HEK293 (cell line): Measurements from ENCODE around the gene KRTAP21-1.

Experiments used
- CTCF ChIA-PET: fragments of 350-600 bp; formaldehyde crosslinking; extraction: SDS; loops from one replicate; lab custom pipeline; 2021; ENCODE audit warnings: antibody characterized with exemption; lab: Yijun Ruan, JAX
- POLR2A ChIA-PET: fragments of 300-600 bp; formaldehyde crosslinking; extraction: SDS; loops from one replicate; lab custom pipeline; 2020; ENCODE audit warnings: antibody characterized with exemption, inconsistent platforms; lab: Yijun Ruan, JAX
- H3K27ac ChIP-seq: fragments of 200-500 bp; sonication (Bioruptor generic); 2 replicates; pipeline ENCODE4 v1.5.1; 2014; ENCODE audit warnings: low read depth, low read length, control low read depth, inconsistent platforms; ENCODE audit errors: extremely low read depth
- H3K36me3 ChIP-seq, 2 experiments: fragments of 200-500 bp in 1 of 2; sonication (Bioruptor generic) in 1 of 2; 1 replicate in 1 of 2; 2 replicates in 1 of 2; pipeline ENCODE4 v1.5.1; 2014 to 2017; ENCODE audit warnings: inconsistent platforms in 2 of 2, low read length in 2 of 2; ENCODE audit not compliant: control insufficient read depth in 2 of 2, insufficient read depth in 1 of 2
- H3K4me1 ChIP-seq: fragments of 200-500 bp; sonication (Bioruptor generic); 2 replicates; pipeline ENCODE4 v1.5.1; 2014; ENCODE audit warnings: mild to moderate bottlenecking, low read length, inconsistent platforms; ENCODE audit not compliant: control insufficient read depth, insufficient read depth
- H3K4me3 ChIP-seq: 2 replicates; pipeline ENCODE4 v1.5.1; 2011; ENCODE audit warnings: low read depth, mild to moderate bottlenecking, control low read depth, low read length, moderate library complexity
- H3K9me3 ChIP-seq: fragments of 200-500 bp; sonication (Bioruptor generic); 2 replicates; pipeline ENCODE4 v1.5.1; 2014; ENCODE audit warnings: low read depth, low read length, inconsistent platforms; ENCODE audit not compliant: control insufficient read depth, insufficient read depth
- BCL11B ChIP-seq: fragments of 450-650 bp; formaldehyde crosslinking; IDR thresholded peaks from 2 replicates; pipeline ENCODE4 v1.5.1; 2016; ENCODE audit warnings: low read depth, missing biosample characterization, missing genetic modification characterization
- GLI2 ChIP-seq: fragments of 450-650 bp; formaldehyde crosslinking; IDR thresholded peaks from 2 replicates; pipeline ENCODE4; 2017; ENCODE audit warnings: missing biosample characterization, missing genetic modification characterization, low read depth, borderline replicate concordance
- IKZF3 ChIP-seq: fragments of 450-650 bp; IDR thresholded peaks from 2 replicates; pipeline ENCODE4 v1.5.0; 2018; ENCODE audit warnings: missing biosample characterization, mild to moderate bottlenecking, missing genetic modification characterization, moderate library complexity
- ZEB2 ChIP-seq: fragments of 450-650 bp; formaldehyde crosslinking; IDR thresholded peaks from 2 replicates; pipeline ENCODE4 v1.5.1; 2016; ENCODE audit warnings: missing biosample characterization, missing genetic modification characterization
- ZNF184 ChIP-seq: fragments of 450-650 bp; IDR thresholded peaks from 2 replicates; pipeline ENCODE4 v1.5.1; 2018; ENCODE audit warnings: missing biosample characterization, mild to moderate bottlenecking, missing genetic modification characterization
- ZNF202 ChIP-seq: fragments of 450-650 bp; formaldehyde crosslinking; IDR thresholded peaks from 2 replicates; pipeline ENCODE4 v1.5.1; 2016; ENCODE audit warnings: missing biosample characterization, missing genetic modification characterization, borderline replicate concordance
- ZNF214 ChIP-seq: fragments of 450-650 bp; formaldehyde crosslinking; IDR thresholded peaks from 2 replicates; pipeline ENCODE4 v1.5.1; 2017; ENCODE audit warnings: missing biosample characterization, mild to moderate bottlenecking, missing genetic modification characterization, borderline replicate concordance
- ZNF510 ChIP-seq: fragments of 450-650 bp; formaldehyde crosslinking; IDR thresholded peaks from 2 replicates; pipeline ENCODE4 v1.5.1; 2018; ENCODE audit warnings: mild to moderate bottlenecking, missing genetic modification characterization, missing biosample characterization; ENCODE audit not compliant: insufficient replicate concordance
- ZNF544 ChIP-seq: fragments of 450-650 bp; formaldehyde crosslinking; IDR thresholded peaks from 2 replicates; pipeline ENCODE4 v1.5.0; 2017; ENCODE audit warnings: missing biosample characterization, missing genetic modification characterization
- ZNF596 ChIP-seq: fragments of 450-650 bp; IDR thresholded peaks from 2 replicates; pipeline ENCODE4 v1.5.0; 2018; ENCODE audit warnings: missing biosample characterization, mild to moderate bottlenecking, missing genetic modification characterization, moderate library complexity
- TF ChIP-seq, protein P1 (sequence below): fragments of 450-650 bp; formaldehyde crosslinking; conservative IDR thresholded peaks from 2 replicates; pipeline ENCODE4 v1.5.1; 2016; ENCODE audit warnings: low read depth, missing biosample characterization, missing genetic modification characterization
- TF ChIP-seq, protein P2 (sequence below): fragments of 450-650 bp; formaldehyde crosslinking; IDR thresholded peaks from 2 replicates; pipeline ENCODE4 v1.5.1; 2016; ENCODE audit warnings: missing biosample characterization, missing genetic modification characterization
- TF ChIP-seq, protein P3 (sequence below): fragments of 450-650 bp; formaldehyde crosslinking; IDR thresholded peaks from 2 replicates; pipeline ENCODE4 v1.5.1; 2016; ENCODE audit warnings: missing biosample characterization, missing genetic modification characterization
- TF ChIP-seq, protein P4 (sequence below): fragments of 450-650 bp; formaldehyde crosslinking; IDR thresholded peaks from 2 replicates; pipeline ENCODE4 v1.5.1; 2016; ENCODE audit warnings: missing biosample characterization, missing genetic modification characterization
- TF ChIP-seq, protein P5 (sequence below): fragments of 450-650 bp; formaldehyde crosslinking; IDR thresholded peaks from 2 replicates; pipeline ENCODE4 v1.5.1; 2016; ENCODE audit warnings: missing biosample characterization, missing genetic modification characterization

Gene KRTAP21-1

DNA sequence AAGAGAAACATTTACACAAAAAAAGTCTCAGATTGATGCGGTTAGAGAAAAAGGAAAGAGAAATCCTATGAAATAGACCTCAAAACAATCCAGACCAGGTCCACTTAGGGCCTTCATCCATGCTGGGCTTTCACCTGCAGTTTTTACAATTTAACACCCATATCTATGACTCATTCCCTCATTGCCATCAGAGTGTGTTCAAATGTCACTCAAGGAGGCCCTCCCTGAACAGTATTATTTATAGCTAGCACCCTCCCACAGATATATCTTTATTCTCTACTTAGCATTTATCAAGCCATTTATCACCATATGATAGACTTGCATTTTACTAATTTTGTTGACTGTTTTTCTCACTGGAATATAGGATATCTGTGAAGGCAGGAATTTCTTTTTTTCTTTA, 35.8 kb downstream of the KRTAP21-1 start:
- CTCF ChIA-PET, result no interaction called here
- POLR2A ChIA-PET, result no interaction called here
- no peaks in the 10 kb centered on the region for H3K4me1 ChIP-seq
- no peak for TF ChIP-seq ZNF202 (tag by site-specific recombination)
- TF ChIP-seq ZNF510, result no peak
- TF ChIP-seq BCL11B, result no peak
- no peak for TF ChIP-seq ZNF596 (tag by site-specific recombination)
- no peak for TF ChIP-seq GLI2 (tag by site-specific recombination)
- no peak for TF ChIP-seq ZNF544 (tag by site-specific recombination)
- TF ChIP-seq, protein P1, sequence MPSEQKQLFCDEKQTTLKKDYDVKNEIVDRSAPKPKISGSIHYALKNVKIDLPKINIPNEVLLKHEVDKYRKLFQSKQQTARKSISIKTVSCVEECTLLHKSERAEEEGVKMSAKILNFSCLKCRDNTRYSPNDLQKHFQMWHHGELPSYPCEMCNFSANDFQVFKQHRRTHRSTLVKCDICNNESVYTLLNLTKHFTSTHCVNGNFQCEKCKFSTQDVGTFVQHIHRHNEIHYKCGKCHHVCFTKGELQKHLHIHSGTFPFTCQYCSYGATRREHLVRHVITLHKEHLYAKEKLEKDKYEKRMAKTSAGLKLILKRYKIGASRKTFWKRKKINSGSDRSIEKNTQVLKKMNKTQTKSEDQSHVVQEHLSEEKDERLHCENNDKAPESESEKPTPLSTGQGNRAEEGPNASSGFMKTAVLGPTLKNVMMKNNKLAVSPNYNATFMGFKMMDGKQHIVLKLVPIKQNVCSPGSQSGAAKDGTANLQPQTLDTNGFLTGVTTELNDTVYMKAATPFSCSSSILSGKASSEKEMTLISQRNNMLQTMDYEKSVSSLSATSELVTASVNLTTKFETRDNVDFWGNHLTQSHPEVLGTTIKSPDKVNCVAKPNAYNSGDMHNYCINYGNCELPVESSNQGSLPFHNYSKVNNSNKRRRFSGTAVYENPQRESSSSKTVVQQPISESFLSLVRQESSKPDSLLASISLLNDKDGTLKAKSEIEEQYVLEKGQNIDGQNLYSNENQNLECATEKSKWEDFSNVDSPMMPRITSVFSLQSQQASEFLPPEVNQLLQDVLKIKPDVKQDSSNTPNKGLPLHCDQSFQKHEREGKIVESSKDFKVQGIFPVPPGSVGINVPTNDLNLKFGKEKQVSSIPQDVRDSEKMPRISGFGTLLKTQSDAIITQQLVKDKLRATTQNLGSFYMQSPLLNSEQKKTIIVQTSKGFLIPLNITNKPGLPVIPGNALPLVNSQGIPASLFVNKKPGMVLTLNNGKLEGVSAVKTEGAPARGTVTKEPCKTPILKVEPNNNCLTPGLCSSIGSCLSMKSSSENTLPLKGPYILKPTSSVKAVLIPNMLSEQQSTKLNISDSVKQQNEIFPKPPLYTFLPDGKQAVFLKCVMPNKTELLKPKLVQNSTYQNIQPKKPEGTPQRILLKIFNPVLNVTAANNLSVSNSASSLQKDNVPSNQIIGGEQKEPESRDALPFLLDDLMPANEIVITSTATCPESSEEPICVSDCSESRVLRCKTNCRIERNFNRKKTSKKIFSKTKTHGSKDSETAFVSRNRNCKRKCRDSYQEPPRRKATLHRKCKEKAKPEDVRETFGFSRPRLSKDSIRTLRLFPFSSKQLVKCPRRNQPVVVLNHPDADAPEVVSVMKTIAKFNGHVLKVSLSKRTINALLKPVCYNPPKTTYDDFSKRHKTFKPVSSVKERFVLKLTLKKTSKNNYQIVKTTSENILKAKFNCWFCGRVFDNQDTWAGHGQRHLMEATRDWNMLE (tag by site-specific recombination), result no peak
- no peak for TF ChIP-seq ZNF184 (tag by site-specific recombination)
- TF ChIP-seq ZNF214 (tag by site-specific recombination), result no peak
- TF ChIP-seq, protein P2, sequence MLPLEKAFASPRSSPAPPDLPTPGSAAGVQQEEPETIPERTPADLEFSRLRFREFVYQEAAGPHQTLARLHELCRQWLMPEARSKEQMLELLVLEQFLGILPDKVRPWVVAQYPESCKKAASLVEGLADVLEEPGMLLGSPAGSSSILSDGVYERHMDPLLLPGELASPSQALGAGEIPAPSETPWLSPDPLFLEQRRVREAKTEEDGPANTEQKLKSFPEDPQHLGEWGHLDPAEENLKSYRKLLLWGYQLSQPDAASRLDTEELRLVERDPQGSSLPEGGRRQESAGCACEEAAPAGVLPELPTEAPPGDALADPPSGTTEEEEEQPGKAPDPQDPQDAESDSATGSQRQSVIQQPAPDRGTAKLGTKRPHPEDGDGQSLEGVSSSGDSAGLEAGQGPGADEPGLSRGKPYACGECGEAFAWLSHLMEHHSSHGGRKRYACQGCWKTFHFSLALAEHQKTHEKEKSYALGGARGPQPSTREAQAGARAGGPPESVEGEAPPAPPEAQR, result no peak
- TF ChIP-seq, protein P3, sequence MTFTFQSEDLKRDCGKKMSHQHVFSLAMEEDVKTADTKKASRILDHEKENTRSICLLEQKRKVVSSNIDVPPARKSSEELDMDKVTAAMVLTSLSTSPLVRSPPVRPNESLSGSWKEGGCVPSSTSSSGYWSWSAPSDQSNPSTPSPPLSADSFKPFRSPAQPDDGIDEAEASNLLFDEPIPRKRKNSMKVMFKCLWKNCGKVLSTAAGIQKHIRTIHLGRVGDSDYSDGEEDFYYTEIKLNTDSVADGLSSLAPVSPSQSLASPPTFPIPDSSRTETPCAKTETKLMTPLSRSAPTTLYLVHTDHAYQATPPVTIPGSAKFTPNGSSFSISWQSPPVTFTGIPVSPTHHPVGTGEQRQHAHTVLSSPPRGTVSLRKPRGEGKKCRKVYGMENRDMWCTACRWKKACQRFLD (tag by site-specific recombination), result no peak
- no peak for TF ChIP-seq IKZF3 (tag by site-specific recombination)
- TF ChIP-seq, protein P4, sequence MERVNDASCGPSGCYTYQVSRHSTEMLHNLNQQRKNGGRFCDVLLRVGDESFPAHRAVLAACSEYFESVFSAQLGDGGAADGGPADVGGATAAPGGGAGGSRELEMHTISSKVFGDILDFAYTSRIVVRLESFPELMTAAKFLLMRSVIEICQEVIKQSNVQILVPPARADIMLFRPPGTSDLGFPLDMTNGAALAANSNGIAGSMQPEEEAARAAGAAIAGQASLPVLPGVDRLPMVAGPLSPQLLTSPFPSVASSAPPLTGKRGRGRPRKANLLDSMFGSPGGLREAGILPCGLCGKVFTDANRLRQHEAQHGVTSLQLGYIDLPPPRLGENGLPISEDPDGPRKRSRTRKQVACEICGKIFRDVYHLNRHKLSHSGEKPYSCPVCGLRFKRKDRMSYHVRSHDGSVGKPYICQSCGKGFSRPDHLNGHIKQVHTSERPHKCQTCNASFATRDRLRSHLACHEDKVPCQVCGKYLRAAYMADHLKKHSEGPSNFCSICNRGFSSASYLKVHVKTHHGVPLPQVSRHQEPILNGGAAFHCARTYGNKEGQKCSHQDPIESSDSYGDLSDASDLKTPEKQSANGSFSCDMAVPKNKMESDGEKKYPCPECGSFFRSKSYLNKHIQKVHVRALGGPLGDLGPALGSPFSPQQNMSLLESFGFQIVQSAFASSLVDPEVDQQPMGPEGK (tag by site-specific recombination), result no peak
- TF ChIP-seq, protein P5, sequence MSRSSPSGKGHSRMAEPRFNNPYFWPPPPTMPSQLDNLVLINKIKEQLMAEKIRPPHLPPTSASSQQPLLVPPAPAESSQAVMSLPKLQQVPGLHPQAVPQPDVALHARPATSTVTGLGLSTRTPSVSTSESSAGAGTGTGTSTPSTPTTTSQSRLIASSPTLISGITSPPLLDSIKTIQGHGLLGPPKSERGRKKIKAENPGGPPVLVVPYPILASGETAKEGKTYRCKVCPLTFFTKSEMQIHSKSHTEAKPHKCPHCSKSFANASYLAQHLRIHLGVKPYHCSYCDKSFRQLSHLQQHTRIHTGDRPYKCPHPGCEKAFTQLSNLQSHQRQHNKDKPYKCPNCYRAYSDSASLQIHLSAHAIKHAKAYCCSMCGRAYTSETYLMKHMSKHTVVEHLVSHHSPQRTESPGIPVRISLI (tag by site-specific recombination), result no peak
- TF ChIP-seq ZEB2 (tag by site-specific recombination), result no peak
- H3K4me3 ChIP-seq, result no peak overlapping the region
- H3K36me3 ChIP-seq, result no peaks in the 10 kb centered on the region
- H3K9me3 ChIP-seq, result no peaks in the 10 kb centered on the region
- H3K27ac ChIP-seq, result no peak overlapping the region
